DMS53 (cell line): ENCODE data around the gene RNF213.

Experiments
- DNase-seq: peaks from one replicate; lab custom pipeline; 2025; lab: John Stamatoyannopoulos, UW

Gene RNF213

GRCh38 chr17:80433916-80434666 lies 173.4 kb downstream of the RNF213 start:
- no peak for DNase-seq

GRCh38 chr17:80437532-80437931 lies 176.9 kb downstream of the RNF213 start:
- no peak for DNase-seq

- no peak for DNase-seq
Measured at GRCh38 chr17:80438806-80439205, 178.2 kb downstream of the RNF213 start.

DNA sequence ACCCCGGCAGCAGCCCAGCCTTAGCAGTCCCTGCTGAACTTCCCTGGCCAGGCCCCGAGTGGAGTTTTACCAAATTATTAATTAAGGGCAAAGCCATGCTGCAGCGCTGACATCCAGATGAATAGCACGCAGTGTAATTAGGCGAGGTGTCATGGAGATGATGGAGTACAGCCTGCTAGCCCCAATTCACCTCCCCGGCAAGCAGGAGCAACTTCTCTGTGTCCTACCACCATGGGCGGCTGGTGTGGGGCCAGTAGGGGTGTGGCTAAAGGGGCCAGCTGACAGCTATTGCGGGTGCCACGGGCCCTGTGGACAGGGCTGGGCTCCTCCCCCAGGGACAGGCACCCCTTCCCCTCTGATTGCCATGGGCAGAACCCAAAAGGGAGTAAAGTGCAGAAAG lies 178.8 kb downstream of the RNF213 start:
- no peak for DNase-seq

GRCh38 chr17:80441133-80441578 lies 180.5 kb downstream of the RNF213 start:
- DNase-seq: no peak

- DNase-seq: no peak
Measured at GRCh38 chr17:80441598-80442322, 181.1 kb downstream of the RNF213 start.

- DNase-seq: no peak
Measured at GRCh38 chr17:80442323-80442659, 181.6 kb downstream of the RNF213 start.

DNA sequence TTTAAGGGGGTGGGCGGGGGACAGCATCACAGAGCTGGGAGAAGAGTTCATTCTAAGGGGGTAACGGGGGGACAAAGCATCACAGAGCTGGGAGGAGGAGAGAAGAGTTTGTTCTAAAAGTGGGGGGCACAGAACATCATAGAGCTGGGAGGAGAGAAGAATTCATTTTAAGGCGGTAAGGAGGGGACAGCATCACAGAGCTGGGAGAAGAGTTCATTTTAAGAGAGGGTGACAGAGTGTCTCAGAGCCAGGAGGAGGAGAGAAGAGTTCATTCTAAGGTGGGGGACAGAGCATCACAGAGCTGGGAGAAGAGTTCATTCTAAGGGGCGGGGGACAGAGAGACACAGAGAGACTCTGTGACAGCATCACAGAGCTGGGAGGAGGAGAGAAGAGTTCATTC lies 182.1 kb downstream of the RNF213 start:
- no peak for DNase-seq

DNA sequence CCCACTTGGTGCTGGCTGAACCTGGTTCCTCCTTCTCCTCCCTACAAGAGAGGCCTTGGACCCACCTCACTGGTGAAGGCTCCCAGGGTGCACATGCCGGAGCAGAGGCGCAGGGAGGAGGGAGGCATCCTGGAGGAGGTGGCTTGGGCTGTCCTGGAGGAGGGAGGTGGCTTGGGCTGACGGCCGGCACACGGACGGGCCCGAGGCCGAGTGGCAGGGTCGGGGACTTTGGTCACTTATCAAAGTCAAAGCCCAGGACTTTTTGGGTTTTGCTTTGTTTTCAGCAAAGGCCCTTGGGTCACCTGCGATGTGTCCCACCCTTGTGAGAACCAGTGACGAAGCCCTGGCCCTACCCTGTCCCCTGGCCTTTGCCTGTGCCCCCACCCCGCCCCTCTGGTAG lies 182.8 kb downstream of the RNF213 start:
- DNase-seq: no peak

- no peak for DNase-seq
Measured at GRCh38 chr17:80443916-80444643, 183.4 kb downstream of the RNF213 start.

DNA sequence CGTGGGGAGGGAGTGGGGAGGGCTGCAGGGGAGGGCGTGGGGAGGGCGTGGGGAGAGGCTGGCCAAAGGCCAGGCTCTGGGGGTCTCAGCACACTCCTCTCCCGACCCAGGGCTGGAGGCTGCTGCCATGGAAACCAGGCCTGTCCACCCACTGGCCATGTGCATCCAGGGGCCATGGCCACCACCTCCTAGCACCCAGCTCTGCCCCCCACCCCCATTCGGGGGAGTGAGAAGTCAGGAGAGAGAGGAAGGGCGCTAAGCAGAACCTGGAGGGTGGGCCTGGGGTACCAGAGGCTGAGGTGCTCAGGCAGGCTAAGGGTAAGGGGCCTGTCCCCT lies 184.0 kb downstream of the RNF213 start:
- no peak for DNase-seq

GRCh38 chr17:80445007-80445725 lies 184.5 kb downstream of the RNF213 start:
- no peak for DNase-seq

- no peak for DNase-seq
Measured at GRCh38 chr17:80445726-80446110, 185.1 kb downstream of the RNF213 start.

DNA sequence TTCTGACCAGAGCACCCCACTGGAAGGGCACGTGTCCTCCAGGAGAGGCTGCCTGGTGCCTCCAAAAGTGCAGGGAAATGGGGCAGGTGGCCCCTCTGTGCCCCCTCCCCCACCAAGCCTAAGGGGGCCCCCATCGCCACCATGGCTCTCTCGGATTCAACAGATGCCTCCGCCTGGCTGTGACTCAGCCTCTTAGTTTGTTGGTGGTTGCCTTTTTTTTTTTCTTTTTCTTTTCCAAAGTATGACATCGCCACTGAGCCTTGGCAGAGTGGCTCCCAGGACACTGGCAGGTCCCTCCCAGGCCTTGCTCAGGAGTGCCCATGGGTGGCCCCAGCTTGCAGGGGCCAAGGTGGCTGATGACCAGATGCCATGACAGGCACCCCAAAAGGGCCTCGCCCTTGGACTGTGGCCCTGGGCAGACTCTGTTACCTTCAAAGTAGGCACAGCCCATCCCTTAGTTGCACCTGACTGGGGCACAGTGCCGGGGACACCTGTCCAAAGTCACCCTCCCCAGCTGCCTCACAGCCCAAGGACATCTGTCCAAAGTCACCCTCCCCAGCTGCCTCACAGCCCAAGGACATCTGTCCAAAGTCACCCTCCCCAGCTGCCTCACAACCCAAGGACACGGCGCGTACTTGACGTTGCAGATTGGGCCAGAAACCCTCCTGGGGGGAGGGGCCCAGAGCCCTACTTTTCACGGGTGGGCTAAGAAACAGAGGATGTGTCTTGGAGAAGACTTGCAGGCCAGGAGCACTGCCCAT lies 186.2 kb downstream of the RNF213 start:
- peak; percentile 75 for DNase-seq

DNA sequence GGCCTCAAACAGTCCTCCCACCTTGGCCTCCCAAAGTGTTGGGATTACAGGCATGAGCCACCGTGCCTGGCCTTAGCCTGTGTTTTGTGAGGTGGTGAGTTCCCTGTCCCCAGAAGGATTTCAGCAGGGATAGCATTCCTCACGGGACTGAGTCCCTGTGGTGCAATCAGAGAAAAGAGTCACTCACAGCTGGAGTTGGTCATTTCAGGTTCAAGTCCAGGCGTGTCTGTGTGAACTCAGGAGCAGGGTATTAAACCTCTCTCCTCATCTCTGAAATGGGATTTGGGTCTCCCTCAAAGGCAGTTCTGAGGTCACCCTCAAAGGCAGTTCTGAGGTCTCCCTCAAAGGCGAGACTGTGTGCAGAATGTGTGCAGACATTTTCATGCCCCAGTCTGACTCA lies 187.1 kb downstream of the RNF213 start:
- DNase-seq: no peak
